MM.1S (cell line): ENCODE data around the gene CYB5RL.
"Not testable (repeated sequence)": the region's sequence is repeated elsewhere in the genome, so short reads cannot be mapped to it uniquely, and the experiment has no call there.

ENCODE experiments used
- DNase-seq: peaks from one replicate; pipeline ENCODE4 v3.0.0-alpha.2; 2015
- H2AFZ ChIP-seq: fragments of 300-600 bp; sonication (generic); 2 replicates; pipeline ENCODE4 v1.6.0; 2016; ENCODE audit warnings: antibody characterized with exemption, low read length
- H3F3A ChIP-seq: fragments of 300-600 bp; sonication (generic); 2 replicates; pipeline ENCODE4 v1.6.1; 2016; ENCODE audit warnings: mild to moderate bottlenecking, antibody characterized with exemption, low read length, moderate library complexity, mixed read lengths; ENCODE audit not compliant: insufficient read depth
- H3K27ac ChIP-seq: fragments of 300-600 bp; sonication (generic); 2 replicates; pipeline ENCODE4 v1.5.1; 2016; ENCODE audit warnings: mild to moderate bottlenecking, low read length
- H3K27me3 ChIP-seq: fragments of 300-600 bp; sonication (generic); replicated peaks from 2 replicates; pipeline ENCODE4 v1.6.0; 2016; ENCODE audit warnings: low read length; ENCODE audit not compliant: insufficient read depth
- H3K36me3 ChIP-seq: fragments of 300-600 bp; sonication (generic); replicated peaks from 2 replicates; pipeline ENCODE4 v1.6.1; 2016; ENCODE audit warnings: mild to moderate bottlenecking, low read length, mixed read lengths; ENCODE audit not compliant: insufficient read depth
- H3K4me1 ChIP-seq: fragments of 300-600 bp; sonication (generic); 2 replicates; pipeline ENCODE4 v1.6.1; 2016; ENCODE audit warnings: low read length, mixed read lengths
- H3K4me2 ChIP-seq: fragments of 300-600 bp; sonication (generic); 2 replicates; pipeline ENCODE4 v1.6.0; 2016; ENCODE audit warnings: low read depth, low read length
- H3K4me3 ChIP-seq: fragments of 300-600 bp; sonication (generic); 2 replicates; pipeline ENCODE4 v1.5.1; 2016; ENCODE audit warnings: low read length, mixed read lengths
- H3K79me2 ChIP-seq: fragments of 300-600 bp; sonication (generic); 2 replicates; pipeline ENCODE4 v1.6.1; 2016; ENCODE audit warnings: mixed run types, low read length, mixed read lengths
- H3K9ac ChIP-seq: fragments of 300-600 bp; sonication (generic); 2 replicates; pipeline ENCODE4 v1.6.1; 2016; ENCODE audit warnings: low read length, mixed read lengths
- H3K9me2 ChIP-seq: fragments of 300-600 bp; sonication (generic); replicated peaks from 2 replicates; pipeline ENCODE4 v1.6.1; 2016; ENCODE audit warnings: mild to moderate bottlenecking, low read length, mixed read lengths; ENCODE audit not compliant: insufficient read depth
- H3K9me3 ChIP-seq: fragments of 300-600 bp; sonication (generic); replicated peaks from 2 replicates; pipeline ENCODE4 v1.6.1; 2016; ENCODE audit warnings: mild to moderate bottlenecking, low read length, mixed read lengths; ENCODE audit not compliant: insufficient read depth
- H4K20me1 ChIP-seq: fragments of 300-600 bp; sonication (generic); 2 replicates; pipeline ENCODE4 v1.6.1; 2016; ENCODE audit warnings: mild to moderate bottlenecking, low read length, moderate library complexity, mixed read lengths; ENCODE audit not compliant: insufficient read depth
- EZH2 ChIP-seq: fragments of 300-600 bp; sonication (generic); optimal IDR thresholded peaks from 2 replicates; pipeline ENCODE3; 2017; ENCODE audit warnings: low read depth, mild to moderate bottlenecking, antibody characterized with exemption, low read length, mixed read lengths
- EZH2phosphoT487 ChIP-seq: fragments of 300-600 bp; sonication (generic); IDR thresholded peaks from 2 replicates; pipeline ENCODE4 v1.6.1; 2018; ENCODE audit warnings: antibody characterized with exemption, low read length
- TF ChIP-seq, protein P1 (sequence below): fragments of 300-600 bp; sonication (generic); IDR thresholded peaks from 2 replicates; pipeline ENCODE4 v1.5.1; 2016; ENCODE audit warnings: antibody characterized with exemption, low read length, mixed read lengths

Gene CYB5RL

DNA sequence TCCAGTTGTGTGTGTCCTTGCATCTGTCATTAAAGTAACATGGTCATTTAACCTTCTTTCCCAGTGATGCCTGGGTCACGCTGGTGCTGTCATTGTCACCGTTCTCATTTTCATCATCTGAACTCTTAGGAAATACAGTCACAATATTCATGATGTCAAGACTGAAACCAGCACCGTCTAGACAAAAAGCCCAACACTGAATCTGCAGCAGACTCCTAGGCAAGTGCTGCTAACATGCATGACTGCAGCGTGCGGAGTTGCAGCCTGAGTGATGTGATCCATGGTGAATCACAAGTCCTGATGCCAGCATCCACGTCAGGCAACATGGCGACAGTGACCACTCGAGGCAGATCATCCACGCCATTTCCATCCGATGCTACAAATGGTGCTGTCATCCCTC, 37.8 kb upstream of the CYB5RL start:
- H3K36me3 ChIP-seq = no peaks in the 10 kb centered on the region
- H3F3A ChIP-seq = no peaks in the 10 kb centered on the region
- no peak for DNase-seq
- no peak overlapping the region for H3K27ac ChIP-seq
- no peaks in the 10 kb centered on the region for H3K9me3 ChIP-seq
- no peak overlapping the region for H3K9ac ChIP-seq
- no peak overlapping the region for H3K4me3 ChIP-seq
- TF ChIP-seq EZH2 (no peak), EZH2phosphoT487 (no peak)
- TF ChIP-seq, protein P1, sequence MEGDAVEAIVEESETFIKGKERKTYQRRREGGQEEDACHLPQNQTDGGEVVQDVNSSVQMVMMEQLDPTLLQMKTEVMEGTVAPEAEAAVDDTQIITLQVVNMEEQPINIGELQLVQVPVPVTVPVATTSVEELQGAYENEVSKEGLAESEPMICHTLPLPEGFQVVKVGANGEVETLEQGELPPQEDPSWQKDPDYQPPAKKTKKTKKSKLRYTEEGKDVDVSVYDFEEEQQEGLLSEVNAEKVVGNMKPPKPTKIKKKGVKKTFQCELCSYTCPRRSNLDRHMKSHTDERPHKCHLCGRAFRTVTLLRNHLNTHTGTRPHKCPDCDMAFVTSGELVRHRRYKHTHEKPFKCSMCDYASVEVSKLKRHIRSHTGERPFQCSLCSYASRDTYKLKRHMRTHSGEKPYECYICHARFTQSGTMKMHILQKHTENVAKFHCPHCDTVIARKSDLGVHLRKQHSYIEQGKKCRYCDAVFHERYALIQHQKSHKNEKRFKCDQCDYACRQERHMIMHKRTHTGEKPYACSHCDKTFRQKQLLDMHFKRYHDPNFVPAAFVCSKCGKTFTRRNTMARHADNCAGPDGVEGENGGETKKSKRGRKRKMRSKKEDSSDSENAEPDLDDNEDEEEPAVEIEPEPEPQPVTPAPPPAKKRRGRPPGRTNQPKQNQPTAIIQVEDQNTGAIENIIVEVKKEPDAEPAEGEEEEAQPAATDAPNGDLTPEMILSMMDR = no peak
- no peak overlapping the region for H2AFZ ChIP-seq
- no peaks in the 10 kb centered on the region for H3K27me3 ChIP-seq
- H3K79me2 ChIP-seq = no peaks in the 10 kb centered on the region
- no peaks in the 10 kb centered on the region for H3K9me2 ChIP-seq
- no peaks in the 10 kb centered on the region for H4K20me1 ChIP-seq
- H3K4me2 ChIP-seq = no peak overlapping the region
- H3K4me1 ChIP-seq = no peaks in the 10 kb centered on the region

DNA sequence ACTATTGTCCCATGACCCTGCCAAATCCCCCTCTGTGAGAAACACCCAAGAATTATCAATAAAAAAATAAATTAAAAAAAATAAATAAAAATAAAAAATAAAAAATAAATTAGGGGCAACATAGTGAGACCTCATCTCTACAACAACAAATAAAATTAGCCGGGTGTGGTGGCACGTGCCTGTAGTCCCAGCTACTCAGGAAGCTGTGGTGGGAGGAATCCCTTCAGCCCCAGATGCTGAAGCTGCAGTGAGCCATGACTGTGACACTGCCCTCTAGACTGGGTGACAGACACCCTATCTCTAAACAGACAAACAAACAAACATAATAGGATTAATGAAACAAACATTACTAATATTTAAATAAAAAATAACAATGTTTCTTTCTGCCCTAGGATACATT, 34.5 kb upstream of the CYB5RL start:
- Histone ChIP-seq H3F3A (no peaks in the 10 kb centered on the region), H3K4me1 (no peaks in the 10 kb centered on the region), H3K9me3 (no peaks in the 10 kb centered on the region), H3K4me2 (no peak overlapping the region), H2AFZ (no peak overlapping the region), H3K27me3 (no peaks in the 10 kb centered on the region), H3K9ac (no peak overlapping the region), H3K79me2 (no peaks in the 10 kb centered on the region), H3K36me3 (no peaks in the 10 kb centered on the region), H3K27ac (no peak overlapping the region), H4K20me1 (no peaks in the 10 kb centered on the region), H3K4me3 (no peak overlapping the region), H3K9me2 (no peaks in the 10 kb centered on the region)
- no peak for DNase-seq
- no peak for TF ChIP-seq EZH2
- no peak for TF ChIP-seq EZH2phosphoT487

DNA sequence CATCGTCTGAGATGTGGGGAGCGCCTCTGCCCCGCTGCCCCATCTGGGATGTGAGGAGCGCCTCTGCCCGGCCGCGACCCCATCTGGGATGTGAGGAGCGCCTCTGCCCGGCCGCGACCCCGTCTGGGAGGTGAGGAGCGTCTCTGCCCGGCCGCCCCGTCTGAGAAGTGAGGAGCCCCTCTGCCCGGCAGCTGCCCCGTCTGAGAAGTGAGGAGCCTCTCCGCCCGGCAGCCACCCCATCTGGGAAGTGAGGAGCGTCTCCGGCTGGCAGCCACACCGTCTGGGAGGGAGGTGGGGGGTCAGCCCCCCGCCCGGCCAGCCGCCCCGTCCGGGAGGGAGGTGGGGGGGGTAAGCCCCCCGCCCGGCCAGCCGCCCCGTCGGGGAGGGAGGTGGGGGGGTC, 33.4 kb upstream of the CYB5RL start:
- H3K27me3 ChIP-seq, H3K36me3 ChIP-seq, H3K9ac ChIP-seq, H2AFZ ChIP-seq, H3K79me2 ChIP-seq, H4K20me1 ChIP-seq, H3K4me3 ChIP-seq, H3K4me2 ChIP-seq, H3K9me3 ChIP-seq, H3K27ac ChIP-seq, H3K4me1 ChIP-seq, DNase-seq, H3K9me2 ChIP-seq, H3F3A ChIP-seq: not testable (repeated sequence)

DNA sequence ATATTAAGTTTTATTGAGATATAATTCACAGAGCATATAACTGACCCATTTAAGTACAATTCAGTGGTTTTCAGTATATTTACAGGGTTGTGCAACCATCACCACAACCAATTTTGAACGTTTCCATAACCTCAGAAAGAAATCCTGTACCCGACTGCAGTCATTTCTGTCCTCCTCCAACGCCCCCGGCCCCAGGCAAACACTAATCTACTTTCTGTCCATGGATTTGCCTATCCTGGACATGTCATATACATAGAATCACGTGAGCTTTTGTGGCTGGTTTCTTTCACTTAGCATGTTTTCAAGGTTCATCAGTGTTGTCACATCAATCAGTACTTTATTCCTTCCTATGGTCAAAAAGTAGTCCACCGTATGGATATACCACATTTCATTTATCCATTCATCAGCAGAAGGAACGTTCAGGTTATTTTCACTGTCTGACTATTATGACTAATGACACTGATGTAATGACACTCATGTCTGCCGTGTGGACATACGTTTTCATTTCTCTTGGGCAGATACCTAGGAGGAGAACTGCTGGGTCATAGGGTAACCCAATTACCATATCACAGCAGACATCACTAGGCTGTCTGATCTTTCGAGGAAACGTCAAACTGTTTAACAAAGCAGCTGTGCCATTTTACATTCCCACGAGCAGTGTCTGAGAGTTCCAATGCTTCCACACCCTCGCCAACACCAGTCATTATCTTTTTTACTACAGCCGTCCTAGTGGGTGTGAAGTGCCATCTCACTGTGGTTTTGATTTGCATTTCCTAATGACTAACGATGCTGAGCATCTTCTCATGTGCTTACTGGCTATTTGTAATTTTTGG, 30.9 kb upstream of the CYB5RL start:
- Histone ChIP-seq H3K36me3 (no peaks in the 10 kb centered on the region), H3K9me3 (no peaks in the 10 kb centered on the region), H3K9me2 (no peaks in the 10 kb centered on the region), H3F3A (no peaks in the 10 kb centered on the region), H2AFZ (no peak overlapping the region), H4K20me1 (no peaks in the 10 kb centered on the region), H3K79me2 (no peaks in the 10 kb centered on the region), H3K9ac (no peak overlapping the region), H3K27ac (no peak overlapping the region), H3K4me2 (no peak overlapping the region), H3K4me3 (no peak overlapping the region), H3K4me1 (no peaks in the 10 kb centered on the region), H3K27me3 (no peaks in the 10 kb centered on the region)
- no peak for TF ChIP-seq EZH2phosphoT487
- TF ChIP-seq, protein P1 = no peak
- TF ChIP-seq EZH2 = no peak
- DNase-seq = no peak
